Measurements from ENCODE around the gene HSPA4L. TPM values are rescaled to one million over a fixed set of nuclear protein-coding genes. Genes with fewer than 3 reads are reported as not detected.

The HSPA4L gene
- total RNA-seq, 1 experiment from 2014 or later = 8.7 TPM

GRCh38 chr4:127870281-127870680, 88.2 kb downstream of the HSPA4L start:
- Histone ChIP-seq H3K9me3 (ENCODE audit: low read length) (no peaks in the 10 kb centered on the region), H2AFZ (ENCODE audit: low read length) (no peak overlapping the region), H3K4me2 (ENCODE audit: low read length) (no peak overlapping the region), H3K27me3 (ENCODE audit: low read length) (no peaks in the 10 kb centered on the region), H3F3A (ENCODE audit: low read length, unreplicated experiment) (no peaks in the 10 kb centered on the region), H3K36me3 (ENCODE audit: low read depth, low read length) (no peaks in the 10 kb centered on the region), H3K4me1 (ENCODE audit: insufficient read depth, low read length) (peaks cover 9% of the 10 kb centered on the region), H3K9ac (ENCODE audit: low read length) (no peak overlapping the region), H3K79me2 (ENCODE audit: low read length) (no peaks in the 10 kb centered on the region), H3K9me2 (replicated peaks; ENCODE audit: low read length) (no peaks in the 10 kb centered on the region), H3K4me3 (ENCODE audit: low read length) (no peak overlapping the region), H4K20me1 (ENCODE audit: low read length) (no peaks in the 10 kb centered on the region), H3K27ac (ENCODE audit: low read length) (no peak overlapping the region)
- DNase-seq (no peak), ATAC-seq (no peak)
- ChIA-PET POLR2A (ENCODE audit: unreplicated experiment) (interaction anchor here (0.6 kb wide), 1 partner anchor 107 kb away, joined by 3 read pairs; no protein-coding TSS in a partner anchor), CTCF (no interaction called here)
- TF ChIP-seq CTCF (conservative IDR thresholded peaks at IDR 0.05; ENCODE audit: low read depth, low read length) (no peak), EZH2 (IDR thresholded peaks at IDR 0.05; ENCODE audit: low read length, unreplicated experiment) (no peak), EZH2phosphoT487 (IDR thresholded peaks at IDR 0.05; ENCODE audit: borderline replicate concordance, low read length) (no peak)
- intact Hi-C loops (cut with micrococcal nuclease) = no loop called here
- BruUV-seq (replicated peaks) = no TSS peak

GRCh38 chr4:127870688-127871087, 88.6 kb downstream of the HSPA4L start:
- peak; percentile 55 for DNase-seq
- no TSS peak for BruUV-seq (replicated peaks)
- CTCF ChIA-PET = no interaction called here
- H3K27me3 ChIP-seq (ENCODE audit: low read length) = no peaks in the 10 kb centered on the region
- H3F3A ChIP-seq (ENCODE audit: low read length, unreplicated experiment) = no peaks in the 10 kb centered on the region
- H3K79me2 ChIP-seq (ENCODE audit: low read length) = no peaks in the 10 kb centered on the region
- no peak overlapping the region for H3K9ac ChIP-seq (ENCODE audit: low read length)
- POLR2A ChIA-PET (ENCODE audit: unreplicated experiment) = no interaction called here
- no peaks in the 10 kb centered on the region for H3K36me3 ChIP-seq (ENCODE audit: low read depth, low read length)
- no peak overlapping the region for H2AFZ ChIP-seq (ENCODE audit: low read length)
- intact Hi-C loops (cut with micrococcal nuclease) = no loop called here
- peak; percentile 93 for ATAC-seq
- no peaks in the 10 kb centered on the region for H3K9me2 ChIP-seq (replicated peaks; ENCODE audit: low read length)
- TF ChIP-seq EZH2phosphoT487 (IDR thresholded peaks at IDR 0.05; ENCODE audit: borderline replicate concordance, low read length) = no peak
- no peak for TF ChIP-seq EZH2 (IDR thresholded peaks at IDR 0.05; ENCODE audit: low read length, unreplicated experiment)
- TF ChIP-seq CTCF (conservative IDR thresholded peaks at IDR 0.05; ENCODE audit: low read depth, low read length) = no peak
- peaks cover 9% of the 10 kb centered on the region for H3K4me1 ChIP-seq (ENCODE audit: insufficient read depth, low read length)
- H3K9me3 ChIP-seq (ENCODE audit: low read length) = no peaks in the 10 kb centered on the region
- no peak overlapping the region for H3K27ac ChIP-seq (ENCODE audit: low read length)
- no peaks in the 10 kb centered on the region for H4K20me1 ChIP-seq (ENCODE audit: low read length)
- H3K4me3 ChIP-seq (ENCODE audit: low read length) = no peak overlapping the region
- H3K4me2 ChIP-seq (ENCODE audit: low read length) = no peak overlapping the region

- no peak overlapping the region for H3K9ac ChIP-seq (ENCODE audit: low read length)
- no peak overlapping the region; the same call in 1 of the 2 replicates for H3K4me3 ChIP-seq (ENCODE audit: low read length)
- H4K20me1 ChIP-seq (ENCODE audit: low read length) = no peaks in the 10 kb centered on the region
- BruUV-seq (replicated peaks) = no TSS peak
- H3K27ac ChIP-seq (ENCODE audit: low read length) = no peak overlapping the region
- H3K9me2 ChIP-seq (replicated peaks; ENCODE audit: low read length) = no peaks in the 10 kb centered on the region
- DNase-seq (no peak), ATAC-seq (no peak)
- POLR2A ChIA-PET (ENCODE audit: unreplicated experiment) = no interaction called here
- peaks cover 16% of the 10 kb centered on the region for H3K4me1 ChIP-seq (ENCODE audit: insufficient read depth, low read length)
- no peaks in the 10 kb centered on the region for H3K9me3 ChIP-seq (ENCODE audit: low read length)
- no peaks in the 10 kb centered on the region for H3F3A ChIP-seq (ENCODE audit: low read length, unreplicated experiment)
- intact Hi-C loops (cut with micrococcal nuclease) = no loop called here
- CTCF ChIA-PET = no interaction called here
- H3K27me3 ChIP-seq (ENCODE audit: low read length) = no peaks in the 10 kb centered on the region
- H2AFZ ChIP-seq (ENCODE audit: low read length) = no peak overlapping the region
- peaks cover 11% of the 10 kb centered on the region for H3K79me2 ChIP-seq (ENCODE audit: low read length)
- H3K4me2 ChIP-seq (ENCODE audit: low read length) = no peak overlapping the region
- H3K36me3 ChIP-seq (ENCODE audit: low read depth, low read length) = no peaks in the 10 kb centered on the region
- no peak for TF ChIP-seq CTCF (conservative IDR thresholded peaks at IDR 0.05; ENCODE audit: low read depth, low read length)
- TF ChIP-seq EZH2 (IDR thresholded peaks at IDR 0.05; ENCODE audit: low read length, unreplicated experiment) = no peak
- no peak for TF ChIP-seq EZH2phosphoT487 (IDR thresholded peaks at IDR 0.05; ENCODE audit: borderline replicate concordance, low read length)
Observed at GRCh38 chr4:127875791-127876190, 93.7 kb downstream of the HSPA4L start.

All from PC-3 (cell line).